ENCODE results near the gene GPHN. TPM values are rescaled to one million over a fixed set of nuclear protein-coding genes. Genes with fewer than 3 reads are reported as not detected.
"Not testable (repeated sequence)": the region's sequence is repeated elsewhere in the genome, so short reads cannot be mapped to it uniquely, and the experiment has no call there.

GPHN gene
- polyA plus RNA-seq, 6 donors from 2014 or later = 0.10 to 9.7 (median 4.1) TPM

GRCh38 chr14:66509874-66510273 lies 1.9 kb downstream of the GPHN start:
- no peak overlapping the region for H3K27ac Mint-ChIP-seq
- no peaks in the 10 kb centered on the region for H3K9me3 Mint-ChIP-seq
- peaks cover 0 to 15% (median 6%) of the 10 kb centered on the region in 3 donors for H3K27me3 Mint-ChIP-seq
- no peaks in the 10 kb centered on the region for H3K36me3 Mint-ChIP-seq
- H3K4me3 Mint-ChIP-seq = peak overlapping the region in 7 of 8 donors; percentile 80 to 96 (median 93)
- DNase-seq (no peak), ATAC-seq (ENCODE audit: low read depth in 2 of 2) (no peak)
- peaks cover 19 to 33% (median 29%) of the 10 kb centered on the region in 3 donors for H3K4me1 Mint-ChIP-seq

DNA sequence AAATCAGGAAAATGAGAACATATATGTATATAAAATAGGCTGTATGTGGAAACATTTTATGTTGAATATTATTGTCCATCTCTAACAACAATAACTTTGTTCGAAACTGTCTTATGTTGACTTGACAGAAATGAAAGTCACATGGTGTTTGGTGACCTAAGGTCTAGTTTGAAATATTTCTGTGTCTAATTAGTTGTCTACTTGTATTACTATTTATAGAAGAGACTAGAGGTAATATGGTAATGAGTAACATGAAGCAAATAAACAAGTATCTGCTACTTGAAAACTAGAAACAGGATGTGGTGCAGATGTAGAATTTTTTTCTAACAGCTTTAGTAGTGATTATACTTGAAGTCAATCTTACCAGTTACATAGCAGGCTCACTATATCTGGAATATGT lies 3.9 kb downstream of the GPHN start:
- Mint-ChIP-seq H3K36me3 (no peaks in the 10 kb centered on the region), H3K9me3 (no peaks in the 10 kb centered on the region), H3K4me3 (no peak overlapping the region), H3K27ac (no peak overlapping the region), H3K27me3 (peaks cover 0 to 15% (median 6%) of the 10 kb centered on the region in 3 donors), H3K4me1 (peaks cover 18 to 35% (median 24%) of the 10 kb centered on the region in 3 donors)
- no peak for ATAC-seq (ENCODE audit: low read depth in 2 of 2)
- DNase-seq = no peak

DNA sequence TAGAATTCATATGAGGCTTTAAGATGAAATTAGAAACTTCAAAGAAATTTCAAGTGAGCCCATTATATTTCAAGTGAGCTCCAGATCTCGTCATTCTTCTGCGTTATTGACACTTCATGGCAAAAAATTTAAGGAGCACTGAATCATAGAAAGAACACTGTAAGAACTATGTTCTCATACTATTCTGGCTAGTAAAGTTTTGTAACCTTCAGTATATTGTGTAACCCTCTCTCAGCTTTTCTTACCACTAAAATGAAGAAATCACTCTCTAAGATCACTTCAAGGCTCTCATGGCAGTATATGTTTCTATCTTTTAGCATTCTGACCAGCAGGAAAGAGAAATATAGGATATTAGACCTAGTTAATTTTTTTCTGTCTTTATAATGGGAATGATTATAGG lies 6.3 kb downstream of the GPHN start:
- peaks cover 8 to 32% (median 14%) of the 10 kb centered on the region in 3 donors for H3K4me1 Mint-ChIP-seq
- DNase-seq (no peak), ATAC-seq (ENCODE audit: low read depth in 2 of 2) (no peak)
- peaks cover 0 to 15% (median 6%) of the 10 kb centered on the region in 3 donors for H3K27me3 Mint-ChIP-seq
- no peak overlapping the region for H3K4me3 Mint-ChIP-seq
- H3K9me3 Mint-ChIP-seq = peaks cover 0 to 8% (median 2%) of the 10 kb centered on the region in 7 donors
- no peak overlapping the region for H3K27ac Mint-ChIP-seq
- peaks cover 0 to 6% of the 10 kb centered on the region in 2 donors for H3K36me3 Mint-ChIP-seq

DNA sequence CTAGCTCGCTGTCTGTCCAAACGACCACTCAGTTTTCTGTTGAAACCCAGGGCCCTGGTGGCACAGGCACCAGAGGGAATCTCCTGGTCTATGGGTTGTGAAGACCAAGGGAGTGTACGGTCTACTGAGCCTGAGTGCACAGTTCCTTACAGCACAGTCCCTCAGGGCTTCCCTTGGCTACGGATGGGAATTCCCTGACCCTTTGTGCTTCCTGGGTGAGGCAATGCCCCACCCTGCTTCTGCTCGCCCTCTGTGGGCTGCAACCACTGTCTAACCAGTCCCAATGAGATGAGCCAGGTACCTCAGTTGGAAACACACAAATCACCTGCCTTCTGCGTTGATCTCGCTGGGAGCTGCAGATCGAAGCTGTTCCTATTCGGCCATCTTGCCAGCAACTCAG lies 22.6 kb downstream of the GPHN start:
- no peak overlapping the region for H3K4me3 Mint-ChIP-seq
- no peaks in the 10 kb centered on the region for H3K27me3 Mint-ChIP-seq
- H3K9me3 Mint-ChIP-seq = peaks cover 0 to 4% (median 0%) of the 10 kb centered on the region in 7 donors
- H3K4me1 Mint-ChIP-seq = peaks cover 13 to 27% (median 18%) of the 10 kb centered on the region in 3 donors
- no peak for DNase-seq
- ATAC-seq (ENCODE audit: low read depth in 2 of 2) = no peak
- H3K27ac Mint-ChIP-seq = no peak overlapping the region
- H3K36me3 Mint-ChIP-seq = no peaks in the 10 kb centered on the region

- no peak overlapping the region for H3K27ac Mint-ChIP-seq
- no peak overlapping the region for H3K4me3 Mint-ChIP-seq
- H3K9me3 Mint-ChIP-seq = no peaks in the 10 kb centered on the region
- DNase-seq = no peak
- H3K36me3 Mint-ChIP-seq = no peaks in the 10 kb centered on the region
- no peak for ATAC-seq (ENCODE audit: low read depth in 2 of 2)
- H3K27me3 Mint-ChIP-seq = no peaks in the 10 kb centered on the region
- peaks cover 0 to 5% (median 0%) of the 10 kb centered on the region in 3 donors for H3K4me1 Mint-ChIP-seq
Observed at GRCh38 chr14:66539034-66539433, 31.1 kb downstream of the GPHN start.

GRCh38 chr14:66540038-66540437 lies 32.1 kb downstream of the GPHN start:
- Mint-ChIP-seq H3K4me1 (peaks cover 0 to 5% (median 0%) of the 10 kb centered on the region in 3 donors), H3K9me3 (no peaks in the 10 kb centered on the region), H3K27ac (no peak overlapping the region), H3K36me3 (no peaks in the 10 kb centered on the region), H3K27me3 (no peaks in the 10 kb centered on the region), H3K4me3 (no peak overlapping the region)
- ATAC-seq (ENCODE audit: low read depth in 2 of 2) (no peak), DNase-seq (no peak)

DNA sequence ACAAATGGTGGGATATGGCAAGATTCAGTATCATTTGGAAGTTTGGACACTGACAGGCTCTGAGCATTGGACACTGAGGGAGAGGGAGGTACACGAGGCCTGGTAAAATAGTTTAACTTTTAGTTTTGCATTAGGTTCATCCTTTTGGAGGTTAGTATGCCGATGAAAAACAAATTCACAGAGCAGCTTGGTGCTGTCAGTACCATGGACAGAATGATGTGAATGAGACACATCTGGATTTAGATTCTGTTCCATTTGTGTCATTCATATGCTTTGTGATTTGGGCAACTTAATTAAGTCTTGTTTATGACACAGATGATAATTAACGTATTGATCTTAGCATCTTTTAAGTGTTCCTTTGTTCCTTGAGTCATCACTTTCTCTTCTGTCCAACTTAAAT lies 33.7 kb downstream of the GPHN start:
- Mint-ChIP-seq H3K27me3 (no peaks in the 10 kb centered on the region), H3K4me3 (no peak overlapping the region), H3K9me3 (no peaks in the 10 kb centered on the region), H3K27ac (no peak overlapping the region), H3K36me3 (no peaks in the 10 kb centered on the region), H3K4me1 (no peaks in the 10 kb centered on the region)
- no peak for DNase-seq
- no peak for ATAC-seq (ENCODE audit: low read depth in 2 of 2)

DNA sequence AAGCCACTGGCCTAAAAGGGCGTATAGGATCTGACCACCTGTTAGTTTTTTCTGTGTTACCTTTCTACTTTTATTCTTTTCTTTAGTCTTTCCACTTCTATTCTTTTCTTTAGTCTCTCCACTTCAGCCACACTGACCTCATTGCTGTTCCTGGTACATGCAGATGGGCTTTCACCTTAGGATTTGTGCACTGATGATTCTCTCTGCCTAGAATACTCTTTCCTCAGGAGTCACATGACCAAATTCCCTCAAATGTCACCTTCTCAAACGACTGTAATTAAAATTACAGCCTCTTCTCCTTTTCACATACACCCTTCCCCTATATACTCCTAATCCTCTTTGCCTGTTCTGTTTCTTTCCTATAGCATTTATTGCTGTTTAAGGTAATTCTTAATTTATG lies 36.0 kb downstream of the GPHN start:
- ATAC-seq (ENCODE audit: low read depth in 2 of 2) = no peak
- no peak overlapping the region for H3K4me3 Mint-ChIP-seq
- H3K27me3 Mint-ChIP-seq = no peaks in the 10 kb centered on the region
- no peak overlapping the region for H3K27ac Mint-ChIP-seq
- no peaks in the 10 kb centered on the region for H3K9me3 Mint-ChIP-seq
- no peaks in the 10 kb centered on the region for H3K4me1 Mint-ChIP-seq
- no peak for DNase-seq
- H3K36me3 Mint-ChIP-seq = no peaks in the 10 kb centered on the region

DNA sequence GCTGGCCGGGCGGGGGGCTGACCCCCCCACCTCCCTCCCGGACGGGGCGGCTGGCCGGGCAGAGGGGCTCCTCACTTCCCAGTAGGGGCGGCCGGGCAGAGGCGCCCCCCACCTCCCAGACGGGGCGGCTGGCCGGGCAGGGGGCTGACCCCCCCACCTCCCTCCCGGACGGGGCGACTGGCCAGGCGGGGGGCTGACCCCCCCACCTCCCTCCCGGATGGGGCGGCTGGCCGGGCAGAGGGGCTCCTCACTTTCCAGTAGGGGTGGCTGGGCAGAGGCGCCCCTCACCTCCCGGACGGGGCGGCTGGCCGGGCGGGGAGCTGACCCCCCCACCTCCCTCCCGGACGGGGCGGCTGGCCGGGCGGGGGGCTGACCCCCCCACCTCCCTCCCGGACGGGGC lies 37.2 kb downstream of the GPHN start:
- H3K27me3 Mint-ChIP-seq; ATAC-seq (ENCODE audit: low read depth in 2 of 2); DNase-seq; H3K4me3 Mint-ChIP-seq; H3K4me1 Mint-ChIP-seq; H3K36me3 Mint-ChIP-seq; H3K9me3 Mint-ChIP-seq; H3K27ac Mint-ChIP-seq: not testable (repeated sequence)

DNA sequence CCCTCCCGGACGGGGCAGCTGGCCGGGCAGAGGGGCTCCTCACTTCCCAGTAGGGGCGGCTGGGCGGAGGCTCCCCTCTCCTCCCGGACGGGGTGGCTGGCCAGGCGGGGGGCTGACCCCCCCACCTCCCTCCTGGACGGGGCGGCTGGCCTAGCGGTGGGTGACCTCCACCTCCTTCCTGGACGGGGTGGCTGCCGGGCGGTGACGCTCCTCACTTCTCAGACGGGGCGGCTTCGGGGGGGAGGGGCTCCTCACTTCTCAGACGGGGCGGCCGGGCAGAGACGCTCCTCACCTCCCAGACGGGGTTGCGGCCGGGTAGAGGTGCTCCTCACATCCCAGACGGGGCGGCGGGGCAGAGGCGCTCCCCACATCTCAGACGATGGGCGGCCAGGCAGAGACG lies 37.8 kb downstream of the GPHN start:
- not testable (repeated sequence) for H3K27ac Mint-ChIP-seq; H3K4me1 Mint-ChIP-seq; DNase-seq; H3K27me3 Mint-ChIP-seq; H3K4me3 Mint-ChIP-seq; ATAC-seq (ENCODE audit: low read depth in 2 of 2); H3K36me3 Mint-ChIP-seq; H3K9me3 Mint-ChIP-seq

- Mint-ChIP-seq H3K4me3 (no peak overlapping the region), H3K9me3 (peaks cover 0 to 6% (median 3%) of the 10 kb centered on the region in 7 donors), H3K36me3 (no peaks in the 10 kb centered on the region), H3K4me1 (peaks cover 0 to 11% (median 7%) of the 10 kb centered on the region in 3 donors), H3K27ac (no peak overlapping the region), H3K27me3 (no peaks in the 10 kb centered on the region)
- DNase-seq (no peak), ATAC-seq (ENCODE audit: low read depth in 2 of 2) (no peak)
Observed at GRCh38 chr14:66563731-66564130, 55.8 kb downstream of the GPHN start.

DNA sequence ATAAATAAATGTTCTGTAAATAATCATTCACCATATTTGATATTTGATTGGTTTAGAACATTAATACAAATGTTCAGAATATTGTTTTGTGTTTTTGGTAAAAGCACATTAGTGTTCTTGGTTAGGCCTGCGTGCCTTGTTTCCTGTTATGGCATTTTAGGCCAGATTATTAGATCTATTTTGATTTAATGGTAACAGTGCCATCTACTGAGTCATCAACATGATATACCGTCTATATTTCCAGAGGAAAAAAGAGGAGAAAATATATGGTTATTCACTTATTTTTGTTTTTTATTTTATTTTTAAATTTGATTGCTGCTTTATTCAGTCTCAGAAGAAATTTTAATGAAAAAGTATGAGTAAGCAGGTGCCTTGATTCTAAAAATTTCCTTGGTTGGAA lies 60.3 kb downstream of the GPHN start:
- no peak for ATAC-seq (ENCODE audit: low read depth in 2 of 2)
- no peak overlapping the region for H3K4me3 Mint-ChIP-seq
- peaks cover 0 to 11% (median 7%) of the 10 kb centered on the region in 3 donors for H3K4me1 Mint-ChIP-seq
- no peaks in the 10 kb centered on the region for H3K27me3 Mint-ChIP-seq
- DNase-seq = no peak
- H3K27ac Mint-ChIP-seq = peak overlapping the region in 1 of 6 donors; percentile 13
- peaks cover 0 to 13% of the 10 kb centered on the region in 2 donors for H3K36me3 Mint-ChIP-seq
- peaks cover 0 to 26% (median 19%) of the 10 kb centered on the region in 7 donors for H3K9me3 Mint-ChIP-seq

GRCh38 chr14:66572826-66573225 lies 64.9 kb downstream of the GPHN start:
- Mint-ChIP-seq H3K36me3 (peaks cover 8 to 26% of the 10 kb centered on the region in 2 donors), H3K4me3 (no peak overlapping the region), H3K4me1 (no peaks in the 10 kb centered on the region), H3K27me3 (no peaks in the 10 kb centered on the region), H3K27ac (no peak overlapping the region), H3K9me3 (peaks cover 9 to 69% (median 45%) of the 10 kb centered on the region in 7 donors)
- DNase-seq (no peak), ATAC-seq (ENCODE audit: low read depth in 2 of 2) (no peak)

GRCh38 chr14:66575014-66575413 lies 67.1 kb downstream of the GPHN start:
- ATAC-seq (ENCODE audit: low read depth in 2 of 2) (no peak), DNase-seq (no peak)
- Mint-ChIP-seq H3K27ac (no peak overlapping the region), H3K4me3 (no peak overlapping the region), H3K36me3 (peaks cover 14 to 35% of the 10 kb centered on the region in 2 donors), H3K27me3 (no peaks in the 10 kb centered on the region), H3K9me3 (peaks cover 15 to 90% (median 57%) of the 10 kb centered on the region in 7 donors), H3K4me1 (no peaks in the 10 kb centered on the region)

DNA sequence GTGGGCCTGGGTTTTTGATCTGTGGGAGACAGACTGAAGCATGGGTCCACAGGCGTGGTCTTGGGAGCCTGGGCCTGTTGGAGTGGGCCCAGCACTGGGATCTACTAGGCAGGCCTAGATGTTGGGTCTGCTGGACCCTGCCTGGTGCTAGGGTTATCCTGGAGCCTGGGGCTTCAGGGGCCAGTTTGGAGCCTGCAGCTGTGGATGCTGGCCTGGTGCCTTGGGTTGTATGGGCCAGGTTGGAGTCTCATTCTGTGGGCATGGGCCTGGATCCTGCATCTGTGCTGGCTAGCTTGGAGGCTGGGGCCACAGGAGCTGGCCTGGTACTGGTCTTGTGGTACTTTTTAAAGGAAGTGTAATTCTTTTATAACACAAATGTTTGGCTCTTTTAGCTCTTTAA lies 68.0 kb downstream of the GPHN start:
- Mint-ChIP-seq H3K36me3 (peaks cover 14 to 35% of the 10 kb centered on the region in 2 donors), H3K4me1 (no peaks in the 10 kb centered on the region), H3K27ac (no peak overlapping the region), H3K27me3 (no peaks in the 10 kb centered on the region), H3K9me3 (peaks cover 15 to 91% (median 59%) of the 10 kb centered on the region in 7 donors), H3K4me3 (no peak overlapping the region)
- DNase-seq = no peak
- no peak for ATAC-seq (ENCODE audit: low read depth in 2 of 2)
